H1 (cell line): ENCODE data around the gene SLIT3. TPM values are rescaled to one million over a fixed set of nuclear protein-coding genes. Genes with fewer than 3 reads are reported as not detected.

Experiments used
- CTCF ChIA-PET: fragments of 300-600 bp; sonication (Branson Sonifier 250); formaldehyde crosslinking; loops from one replicate; lab custom pipeline; 2021; ENCODE audit not compliant: partially characterized antibody; lab: Charles Lee
- POLR2A ChIA-PET: fragments of 300-600 bp; sonication (Branson Sonifier 250); formaldehyde crosslinking; loops from one replicate; lab custom pipeline; 2021; ENCODE audit warnings: inconsistent platforms; ENCODE audit not compliant: partially characterized antibody; lab: Charles Lee
- DNase-seq, 2 experiments: peaks; one replicate each; pipeline versions ENCODE4 v3.0.0 to v3.0.0-alpha.2; 2010 to 2022; ENCODE audit warnings: low spot score in 2 of 2, low read depth in 1 of 2, mixed read lengths in 1 of 2
- FAIRE-seq: peaks from 2 replicates; lab custom pipeline; 2011; peaks lifted over from hg19 to GRCh38; lab: Jason Lieb, UNC
- H2AFZ ChIP-seq: 2 replicates; pipeline ENCODE4 v1.8.1; 2012; ENCODE audit warnings: low read length, inconsistent platforms
- H2AK5ac ChIP-seq: 2 replicates; pipeline ENCODE4 v1.6.1; 2013; ENCODE audit warnings: low read depth, low read length
- H2BK120ac ChIP-seq: replicated peaks from 2 replicates; pipeline ENCODE3; 2013; ENCODE audit warnings: low read depth, low read length, inconsistent platforms
- H2BK12ac ChIP-seq: 2 replicates; pipeline ENCODE4 v1.6.1; 2013; ENCODE audit warnings: low read depth, low read length
- H2BK15ac ChIP-seq: 2 replicates; pipeline ENCODE4 v1.6.1; 2013; ENCODE audit warnings: low read length
- H2BK20ac ChIP-seq: 2 replicates; pipeline ENCODE4 v1.6.1; 2013; ENCODE audit warnings: low read length
- H2BK5ac ChIP-seq: 2 replicates; pipeline ENCODE4 v1.6.1; 2013; ENCODE audit warnings: low read depth, low read length
- H3K14ac ChIP-seq: 2 replicates; pipeline ENCODE4 v1.6.1; 2013; ENCODE audit warnings: inconsistent platforms; ENCODE audit not compliant: insufficient read length
- H3K18ac ChIP-seq: 2 replicates; pipeline ENCODE4 v1.6.1; 2013; ENCODE audit warnings: low read length; ENCODE audit errors: extremely low read depth
- H3K23ac ChIP-seq: 2 replicates; pipeline ENCODE4 v1.6.1; 2013; ENCODE audit warnings: inconsistent platforms; ENCODE audit not compliant: insufficient read length
- H3K23me2 ChIP-seq: 2 replicates; pipeline ENCODE4 v1.6.1; 2013; ENCODE audit warnings: low read depth, low read length
- H3K27ac ChIP-seq: 2 replicates; pipeline ENCODE4 v1.6.1; 2011; ENCODE audit warnings: low read depth, low read length, inconsistent platforms
- H3K27me3 ChIP-seq, 4 experiments: replicated peaks in 1 of 4; 1 replicate in 1 of 4; 2 replicates in 3 of 4; pipeline versions ENCODE4 v1.6.1 to v1.8.1; 2011 to 2013; ENCODE audit warnings: low read length in 3 of 4, mild to moderate bottlenecking in 3 of 4, inconsistent platforms in 2 of 4, mixed read lengths in 2 of 4, moderate library complexity in 1 of 4; ENCODE audit not compliant: control insufficient read depth in 3 of 4, insufficient read depth in 3 of 4; ENCODE audit errors: extremely low read depth in 1 of 4
- H3K36me3 ChIP-seq, 4 experiments: 2 replicates each; pipeline versions ENCODE4 v1.6.1 to v1.8.1; 2011 to 2013; ENCODE audit warnings: mild to moderate bottlenecking in 4 of 4, low read length in 3 of 4, moderate library complexity in 2 of 4, control low read depth in 1 of 4, inconsistent platforms in 1 of 4; ENCODE audit not compliant: insufficient read depth in 4 of 4, control insufficient read depth in 2 of 4
- H3K4ac ChIP-seq: replicated peaks from 2 replicates; pipeline ENCODE3; 2013; ENCODE audit warnings: low read length, low read depth, mixed read lengths, inconsistent platforms; ENCODE audit not compliant: insufficient read length
- H3K4me1 ChIP-seq, 4 experiments: replicated peaks in 1 of 4; 1 replicate in 1 of 4; 2 replicates in 3 of 4; pipeline versions ENCODE4 v1.6.1 to v1.8.1; 2011 to 2013; ENCODE audit warnings: low read length in 3 of 4, inconsistent platforms in 2 of 4, mixed read lengths in 1 of 4; ENCODE audit not compliant: insufficient read depth in 4 of 4, control insufficient read depth in 3 of 4
- H3K4me2 ChIP-seq, 2 experiments: 2 replicates each; pipeline versions ENCODE4 v1.6.1 to v1.8.1; 2011 to 2013; ENCODE audit warnings: low read depth in 2 of 2, low read length in 2 of 2, control low read depth in 1 of 2, inconsistent platforms in 1 of 2, mild to moderate bottlenecking in 1 of 2; ENCODE audit not compliant: insufficient read depth in 1 of 2
- H3K4me3 ChIP-seq, 4 experiments: fragments of 200-600, 300-600 bp in 1 of 4; sonication (generic), shearing (Covaris generic), sonication (Bioruptor Twin) in 1 of 4; 2 replicates each; pipeline versions ENCODE4 v1.5.1 to v1.8.1; 2011 to 2016; ENCODE audit warnings: low read length in 4 of 4, low read depth in 3 of 4, control low read depth in 2 of 4, inconsistent platforms in 2 of 4, mild to moderate bottlenecking in 2 of 4, mixed read lengths in 1 of 4, moderate library complexity in 1 of 4; ENCODE audit not compliant: insufficient read depth in 2 of 4; ENCODE audit errors: extremely low read depth in 1 of 4
- H3K56ac ChIP-seq: replicated peaks from 2 replicates; pipeline ENCODE3; 2013; ENCODE audit warnings: low read depth, mild to moderate bottlenecking, mixed read lengths, low read length, inconsistent platforms; ENCODE audit not compliant: insufficient read length
- H3K79me1 ChIP-seq: 2 replicates; pipeline ENCODE4 v1.6.1; 2013; ENCODE audit warnings: low read depth, low read length, control low read depth
- H3K79me2 ChIP-seq, 2 experiments: 2 replicates each; pipeline versions ENCODE4 v1.6.1 to v1.8.1; 2012 to 2013; ENCODE audit warnings: low read length in 2 of 2, mild to moderate bottlenecking in 2 of 2, inconsistent platforms in 1 of 2; ENCODE audit not compliant: insufficient read depth in 2 of 2, control insufficient read depth in 1 of 2
- H3K9ac ChIP-seq, 4 experiments: replicated peaks in 1 of 4; 1 replicate in 1 of 4; 2 replicates in 3 of 4; pipeline versions ENCODE4 v1.6.1 to v1.8.1; 2011 to 2013; ENCODE audit warnings: low read depth in 3 of 4, low read length in 3 of 4, control low read depth in 2 of 4, mild to moderate bottlenecking in 2 of 4, moderate library complexity in 2 of 4, inconsistent platforms in 1 of 4; ENCODE audit errors: extremely low read depth in 1 of 4
- H3K9me3 ChIP-seq, 2 experiments: 2 replicates each; pipeline versions ENCODE4 v1.6.1 to v1.8.1; 2012 to 2013; ENCODE audit warnings: mild to moderate bottlenecking in 2 of 2, moderate library complexity in 2 of 2, control low read depth in 1 of 2, inconsistent platforms in 1 of 2, low read depth in 1 of 2, low read length in 1 of 2, mixed read lengths in 1 of 2; ENCODE audit not compliant: insufficient read depth in 2 of 2
- H4K20me1 ChIP-seq, 2 experiments: replicated peaks in 1 of 2; 2 replicates each; pipeline versions ENCODE3 to v1.8.1; 2011 to 2013; ENCODE audit warnings: inconsistent platforms in 2 of 2, low read length in 2 of 2, mild to moderate bottlenecking in 1 of 2; ENCODE audit not compliant: insufficient read depth in 2 of 2, control insufficient read depth in 1 of 2
- H4K5ac ChIP-seq: 2 replicates; pipeline ENCODE4 v1.6.1; 2013; ENCODE audit warnings: low read length, low read depth, mixed read lengths, inconsistent platforms; ENCODE audit not compliant: insufficient read length
- H4K8ac ChIP-seq: 2 replicates; pipeline ENCODE4 v1.8.0; 2013; ENCODE audit warnings: mild to moderate bottlenecking, moderate library complexity, low read length, inconsistent platforms; ENCODE audit not compliant: insufficient read depth; ENCODE audit errors: extremely low read depth
- H4K91ac ChIP-seq: replicated peaks from 2 replicates; pipeline ENCODE3; 2013; ENCODE audit warnings: low read length, mixed read lengths, inconsistent platforms; ENCODE audit not compliant: insufficient read length
- CREB1 ChIP-seq: IDR thresholded peaks from 2 replicates; pipeline ENCODE4 v1.6.1; 2012; ENCODE audit warnings: inconsistent platforms
- POLR2AphosphoS5 ChIP-seq: IDR thresholded peaks from 2 replicates; pipeline ENCODE4 v1.6.1; 2011; ENCODE audit warnings: low read depth, low read length
- WGBS, 2 experiments: shearing (Covaris generic) in 1 of 2; methylation state at CpG; one replicate each; pipeline versions ENCODE4 v1.1.6 to v1.1.7; 2013 to 2015; ENCODE audit warnings: low lambda C conversion rate in 2 of 2, mixed read lengths in 2 of 2, inconsistent platforms in 1 of 2, low coverage in 1 of 2, missing lambda C conversion rate in 1 of 2; ENCODE audit not compliant: insufficient replicate concordance in 2 of 2, insufficient coverage in 1 of 2, insufficient read length in 1 of 2; ENCODE audit errors: extremely low coverage in 1 of 2, missing lambda C conversion rate in 1 of 2; 5-methylcytosine and 5-hydroxymethylcytosine counted together
- polyA plus RNA-seq, 7 experiments: library from polyadenylated mRNA; depleted of rRNA in 3 of 7; stranded (reverse) in 5 of 7; unstranded in 2 of 7; fragments of >200 nt in 5 of 7; fragments of 200-250 nt in 2 of 7; gene quantifications; 1 replicate in 5 of 7; 2 replicates in 1 of 7; 4 replicates in 1 of 7; pipeline versions ENCODE4 v1.2.1 to v1.2.3, GENCODE V29; 2011 to 2013; ENCODE audit warnings: missing spikeins in 2 of 7, mixed read lengths in 2 of 7
- total RNA-seq: library from RNA; stranded (reverse); fragmentation: NEBNext Ultra II Directional; extraction: Animal tissue kit (Norgen Biotek cat#: 25700); gene quantifications from 2 replicates; pipeline ENCODE4 v1.2.1, GENCODE V29; 2021

SLIT3 gene
- total and polyA plus RNA-seq, 2 of the 8 experiments (the other 6 are each of a cell fraction or from before 2014, with no cell fraction given) = 1.1 to 1.2 TPM

DNA sequence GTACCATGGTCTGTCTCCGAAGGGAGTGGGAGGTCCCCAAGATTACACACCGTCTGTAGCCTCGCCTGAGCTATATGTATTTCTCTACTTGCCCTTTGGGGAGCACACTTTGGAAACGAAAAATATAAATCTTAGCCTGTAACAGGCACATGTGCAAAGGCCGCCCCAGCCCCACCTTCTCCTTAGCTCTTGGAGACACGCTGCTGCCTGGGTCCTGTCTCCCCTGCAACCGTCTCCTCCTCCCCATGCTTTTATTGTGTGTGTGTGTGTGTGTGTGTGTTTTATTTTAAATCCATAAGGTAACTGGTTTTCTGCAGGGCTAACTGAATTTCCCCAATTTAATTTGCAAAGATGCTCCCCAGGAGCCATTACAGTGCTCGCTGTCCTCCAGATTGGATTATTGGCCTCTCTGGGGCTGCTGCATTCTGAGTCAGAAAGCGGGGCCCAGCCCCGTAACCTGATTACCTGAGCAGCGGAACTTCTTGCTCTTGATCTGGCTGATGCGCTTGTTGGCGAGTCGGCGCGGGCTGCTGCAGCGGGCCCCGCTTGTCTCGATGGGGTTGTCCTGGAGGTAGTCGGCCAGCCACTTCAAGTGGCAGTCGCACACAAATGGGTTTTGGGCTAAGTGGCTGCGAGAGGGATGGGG lies 528.5 kb downstream of the SLIT3 start:
- H3K4ac ChIP-seq = no peak overlapping the region
- no peaks in the 10 kb centered on the region for H3K79me2 ChIP-seq
- H4K5ac ChIP-seq = no peak overlapping the region
- DNase-seq (no peak), FAIRE-seq (no peak)
- no peaks in the 10 kb centered on the region for H3K27me3 ChIP-seq
- H2AK5ac ChIP-seq = no peak overlapping the region
- H3K9me3 ChIP-seq = peaks cover 0 to 6% of the 10 kb centered on the region in 2 experiments; a peak in 3 of 4 replicates
- H4K8ac ChIP-seq = peak overlapping the region; percentile 76; the same call in 1 of the 2 replicates
- WGBS, 2 experiments = 82% methylated on average over 21 of the region's 22 CpGs; no CpG with 5 or more reads in 1 of the 2 experiments
- no peaks in the 10 kb centered on the region for H3K4me1 ChIP-seq
- H3K14ac ChIP-seq = no peak overlapping the region
- H2BK5ac ChIP-seq = no peak overlapping the region
- no peak overlapping the region for H3K4me2 ChIP-seq
- H3K23me2 ChIP-seq = no peaks in the 10 kb centered on the region
- H3K18ac ChIP-seq = no peak overlapping the region
- no peak overlapping the region for H3K27ac ChIP-seq
- ChIA-PET CTCF (interaction anchor here (0.6 to 1.2 kb wide), 2 partner anchors 10 to 229 kb away, joined by 3 read pairs; no protein-coding TSS in a partner anchor), POLR2A (no interaction called here)
- no peak overlapping the region for H3K23ac ChIP-seq
- H3K4me3 ChIP-seq = no peak overlapping the region
- no peak overlapping the region for H3K9ac ChIP-seq
- no peak overlapping the region for H2BK20ac ChIP-seq
- H2BK120ac ChIP-seq = no peak overlapping the region
- H4K91ac ChIP-seq = no peak overlapping the region
- no peaks in the 10 kb centered on the region for H4K20me1 ChIP-seq
- H3K79me1 ChIP-seq = no peaks in the 10 kb centered on the region
- H2BK15ac ChIP-seq = no peak overlapping the region
- TF ChIP-seq CREB1 = no peak
- TF ChIP-seq POLR2AphosphoS5 = no peak
- H2BK12ac ChIP-seq = no peak overlapping the region
- peaks cover 0 to 4% (median 0%) of the 10 kb centered on the region in 4 experiments; a peak in 1 of 8 replicates for H3K36me3 ChIP-seq
- no peak overlapping the region for H2AFZ ChIP-seq
- H3K56ac ChIP-seq = no peak overlapping the region
